H9 (cell line): ENCODE data around the gene MAD1L1. TPM values are rescaled to one million over a fixed set of nuclear protein-coding genes. Genes with fewer than 3 reads are reported as not detected.

Source experiments
- DNase-seq: peaks from one replicate; pipeline ENCODE4 v3.0.0-alpha.2; 2017
- H2AFZ ChIP-seq: one replicate; pipeline ENCODE4 v1.6.1; 2013; ENCODE audit warnings: mild to moderate bottlenecking, low read length, control low read depth, moderate library complexity
- H2AK5ac ChIP-seq: 2 replicates; pipeline ENCODE4 v1.6.1; 2013; ENCODE audit warnings: low read length, control low read depth, mixed read lengths; ENCODE audit not compliant: insufficient read length
- H2BK120ac ChIP-seq: one replicate; pipeline ENCODE4 v1.6.1; 2013; ENCODE audit warnings: low read depth, mild to moderate bottlenecking, low read length, control low read depth, inconsistent platforms; ENCODE audit not compliant: poor library complexity, severe bottlenecking
- H2BK12ac ChIP-seq: 2 replicates; pipeline ENCODE4 v1.6.1; 2013; ENCODE audit warnings: low read length, control low read depth, mixed read lengths, low read depth; ENCODE audit not compliant: insufficient read length
- H2BK15ac ChIP-seq: 2 replicates; pipeline ENCODE4 v1.6.1; 2013; ENCODE audit warnings: low read depth, low read length, control low read depth
- H2BK20ac ChIP-seq: one replicate; pipeline ENCODE4 v1.6.1; 2013; ENCODE audit warnings: low read depth, mild to moderate bottlenecking, low read length, control low read depth, inconsistent platforms; ENCODE audit not compliant: poor library complexity, severe bottlenecking
- H2BK5ac ChIP-seq: 2 replicates; pipeline ENCODE4 v1.6.1; 2013; ENCODE audit warnings: low read length, control low read depth, mixed read lengths; ENCODE audit not compliant: insufficient read length
- H3K14ac ChIP-seq: 2 replicates; pipeline ENCODE4 v1.6.1; 2013; ENCODE audit warnings: low read length, control low read depth; ENCODE audit not compliant: insufficient read depth
- H3K18ac ChIP-seq: 2 replicates; pipeline ENCODE4 v1.6.1; 2013; ENCODE audit warnings: low read depth, mild to moderate bottlenecking, mixed read lengths, low read length, control low read depth; ENCODE audit not compliant: insufficient read length
- H3K23ac ChIP-seq: 2 replicates; pipeline ENCODE4 v1.6.1; 2013; ENCODE audit warnings: low read length, control low read depth, mixed read lengths, low read depth; ENCODE audit not compliant: insufficient read length
- H3K23me2 ChIP-seq: 2 replicates; pipeline ENCODE4 v1.6.1; 2013; ENCODE audit warnings: low read depth, mild to moderate bottlenecking, mixed read lengths, low read length, control low read depth; ENCODE audit not compliant: insufficient read length, poor library complexity, severe bottlenecking
- H3K27ac ChIP-seq: 2 replicates; pipeline ENCODE4 v1.5.1; 2013; ENCODE audit warnings: low read length, control low read depth, mixed read lengths, low read depth; ENCODE audit not compliant: insufficient read length
- H3K27me3 ChIP-seq: 2 replicates; pipeline ENCODE4 v1.6.1; 2013; ENCODE audit warnings: low read length, control low read depth, inconsistent platforms; ENCODE audit not compliant: insufficient read depth
- H3K4ac ChIP-seq: 2 replicates; pipeline ENCODE4 v1.6.1; 2013; ENCODE audit warnings: low read depth, mild to moderate bottlenecking, control low read depth, inconsistent platforms, low read length, moderate library complexity
- H3K4me1 ChIP-seq: 2 replicates; pipeline ENCODE4 v1.6.1; 2013; ENCODE audit warnings: low read length, control low read depth, inconsistent platforms; ENCODE audit not compliant: insufficient read depth
- H3K4me2 ChIP-seq: 2 replicates; pipeline ENCODE4 v1.6.1; 2013; ENCODE audit warnings: low read length, control low read depth, mixed read lengths; ENCODE audit not compliant: insufficient read length, insufficient read depth
- H3K56ac ChIP-seq: 2 replicates; pipeline ENCODE4 v1.6.1; 2013; ENCODE audit warnings: low read depth, mild to moderate bottlenecking, mixed read lengths, low read length, control low read depth; ENCODE audit not compliant: insufficient read length
- H3K79me1 ChIP-seq: 2 replicates; pipeline ENCODE4 v1.6.1; 2013; ENCODE audit warnings: low read depth, mild to moderate bottlenecking, moderate library complexity, low read length, control low read depth, inconsistent platforms; ENCODE audit not compliant: insufficient read depth, poor library complexity, severe bottlenecking
- H3K79me2 ChIP-seq: 2 replicates; pipeline ENCODE4 v1.6.1; 2013; ENCODE audit warnings: low read length, control low read depth, inconsistent platforms; ENCODE audit not compliant: insufficient read depth
- H3K9ac ChIP-seq: 2 replicates; pipeline ENCODE4 v1.6.1; 2013; ENCODE audit warnings: low read length, control low read depth, mixed read lengths; ENCODE audit not compliant: insufficient read length; ENCODE audit errors: extremely low read depth
- H3K9me3 ChIP-seq: one replicate; pipeline ENCODE4 v1.6.1; 2013; ENCODE audit warnings: low read depth, low read length, inconsistent platforms; ENCODE audit not compliant: control insufficient read depth
- H3T11ph ChIP-seq: one replicate; pipeline ENCODE4 v1.6.1; 2013; ENCODE audit warnings: mild to moderate bottlenecking, low read length, control low read depth, inconsistent platforms
- H4K20me1 ChIP-seq: one replicate; pipeline ENCODE4 v1.6.1; 2013; ENCODE audit not compliant: control insufficient read depth, insufficient read length, insufficient read depth
- H4K5ac ChIP-seq: 2 replicates; pipeline ENCODE4 v1.6.1; 2013; ENCODE audit warnings: low read depth, mild to moderate bottlenecking, mixed read lengths, low read length, control low read depth; ENCODE audit not compliant: insufficient read length
- H4K8ac ChIP-seq: replicated peaks from 2 replicates; pipeline ENCODE4 v1.6.1; 2013; ENCODE audit warnings: low read length, control low read depth, mixed read lengths, low read depth; ENCODE audit not compliant: insufficient read length
- H4K91ac ChIP-seq: 2 replicates; pipeline ENCODE4 v1.6.1; 2013; ENCODE audit warnings: low read depth, mild to moderate bottlenecking, moderate library complexity, mixed read lengths, low read length, control low read depth; ENCODE audit not compliant: insufficient read length
- H3K27ac Mint-ChIP-seq, 3 experiments: 2 replicates in 2 of 3; 3 replicates in 1 of 3; pipeline ENCODE4 v1.8.0; 2020 to 2021; ENCODE audit warnings: mixed read lengths in 3 of 3, mild to moderate bottlenecking in 1 of 3, moderate library complexity in 1 of 3
- H3K27me3 Mint-ChIP-seq: 2 replicates; pipeline ENCODE4 v1.8.0; 2021; ENCODE audit warnings: low read depth, mild to moderate bottlenecking, moderate library complexity, mixed read lengths
- H3K36me3 Mint-ChIP-seq, 3 experiments: 2 replicates in 2 of 3; 3 replicates in 1 of 3; pipeline ENCODE4 v1.8.0; 2020 to 2021; ENCODE audit warnings: low read depth in 3 of 3, mixed read lengths in 3 of 3; ENCODE audit not compliant: insufficient read depth in 1 of 3
- H3K4me1 Mint-ChIP-seq, 2 experiments: 2 replicates each; pipeline ENCODE4 v1.8.0; 2020; ENCODE audit warnings: mixed read lengths in 2 of 2
- H3K4me3 Mint-ChIP-seq, 2 experiments: 2 replicates in 1 of 2; 3 replicates in 1 of 2; pipeline ENCODE4 v1.8.0; 2020 to 2021; ENCODE audit warnings: mild to moderate bottlenecking in 2 of 2, mixed read lengths in 2 of 2, moderate library complexity in 1 of 2
- H3K9me3 Mint-ChIP-seq, 2 experiments: 2 replicates in 1 of 2; 3 replicates in 1 of 2; pipeline ENCODE4 v1.8.0; 2020; ENCODE audit warnings: mild to moderate bottlenecking in 2 of 2, mixed read lengths in 2 of 2, moderate library complexity in 1 of 2
- WGBS: extraction: QIAGEN DNeasy Blood & Tissue Kit; methylation state at CpG from one replicate; pipeline ENCODE4 v1.1.7; 2013; ENCODE audit warnings: missing lambda C conversion rate, low lambda C conversion rate, mixed read lengths; ENCODE audit not compliant: insufficient read length; ENCODE audit errors: extremely low coverage; 5-methylcytosine and 5-hydroxymethylcytosine counted together
- total RNA-seq: library from RNA; stranded (reverse); gene quantifications from 2 replicates; pipeline ENCODE4 v1.2.1, GENCODE V29; 2021
- TF ChIP-seq, protein P1 (sequence below): fragments of 200-600 bp; sonication (generic); conservative IDR thresholded peaks from 3 replicates; pipeline ENCODE4 v1.8.0; 2021; ENCODE audit warnings: antibody characterized with exemption, mild to moderate bottlenecking

The MAD1L1 gene
- total RNA-seq, 1 experiment from 2014 or later: 39.0 TPM

DNA sequence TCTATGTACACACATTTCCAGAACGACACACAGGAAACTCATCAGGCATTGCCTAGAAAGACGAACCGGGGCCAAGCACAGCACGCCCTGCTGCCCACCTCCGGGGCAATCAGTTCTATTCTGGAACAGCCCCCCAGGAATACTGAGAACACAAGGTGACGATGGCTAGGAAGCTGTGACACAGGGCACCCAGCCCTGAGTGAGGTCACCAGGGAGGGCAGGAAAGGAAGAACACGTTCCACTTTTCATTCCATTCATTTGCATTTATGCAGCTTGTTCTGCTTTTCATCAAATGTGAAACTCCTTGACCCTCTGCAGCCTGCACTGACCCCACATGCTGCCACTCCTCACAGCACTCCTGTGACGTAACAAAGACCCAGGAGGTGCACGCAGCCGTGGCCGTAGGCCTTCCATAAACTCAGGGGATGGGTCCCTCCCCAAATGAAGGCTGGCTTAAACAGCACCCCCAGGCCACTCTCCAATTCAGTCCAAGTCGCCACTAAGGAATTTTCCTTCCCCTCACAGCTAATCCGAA, 28.9 kb downstream of the MAD1L1 start:
- Histone ChIP-seq H4K91ac (no peak overlapping the region), H3K79me1 (no peaks in the 10 kb centered on the region), H3K23ac (no peak overlapping the region), H2AFZ (no peak overlapping the region), H2BK5ac (no peak overlapping the region), H4K8ac (no peak overlapping the region), H2BK20ac (no peak overlapping the region), H3K23me2 (no peaks in the 10 kb centered on the region), H4K5ac (no peak overlapping the region), H3K9ac (no peak overlapping the region), H2AK5ac (no peak overlapping the region), H2BK15ac (no peak overlapping the region), H2BK120ac (no peak overlapping the region), H3K27me3 (no peaks in the 10 kb centered on the region), H3K79me2 (no peaks in the 10 kb centered on the region), H3K4me1 (no peaks in the 10 kb centered on the region), H3K14ac (no peak overlapping the region), H3T11ph (no peak overlapping the region), H2BK12ac (no peak overlapping the region), H3K18ac (no peak overlapping the region), H3K4ac (no peak overlapping the region), H3K27ac (no peak overlapping the region), H3K9me3 (no peaks in the 10 kb centered on the region), H3K56ac (no peak overlapping the region), H4K20me1 (no peaks in the 10 kb centered on the region), H3K4me2 (no peak overlapping the region)
- H3K4me3 Mint-ChIP-seq: no peak overlapping the region
- H3K4me1 Mint-ChIP-seq: no peaks in the 10 kb centered on the region
- no CpG with 5 or more reads among the region's 13 CpGs for WGBS
- peaks cover 27 to 48% (median 45%) of the 10 kb centered on the region in 3 experiments; a peak in 6 of 7 replicates for H3K36me3 Mint-ChIP-seq
- DNase-seq: no peak
- TF ChIP-seq, protein P1, sequence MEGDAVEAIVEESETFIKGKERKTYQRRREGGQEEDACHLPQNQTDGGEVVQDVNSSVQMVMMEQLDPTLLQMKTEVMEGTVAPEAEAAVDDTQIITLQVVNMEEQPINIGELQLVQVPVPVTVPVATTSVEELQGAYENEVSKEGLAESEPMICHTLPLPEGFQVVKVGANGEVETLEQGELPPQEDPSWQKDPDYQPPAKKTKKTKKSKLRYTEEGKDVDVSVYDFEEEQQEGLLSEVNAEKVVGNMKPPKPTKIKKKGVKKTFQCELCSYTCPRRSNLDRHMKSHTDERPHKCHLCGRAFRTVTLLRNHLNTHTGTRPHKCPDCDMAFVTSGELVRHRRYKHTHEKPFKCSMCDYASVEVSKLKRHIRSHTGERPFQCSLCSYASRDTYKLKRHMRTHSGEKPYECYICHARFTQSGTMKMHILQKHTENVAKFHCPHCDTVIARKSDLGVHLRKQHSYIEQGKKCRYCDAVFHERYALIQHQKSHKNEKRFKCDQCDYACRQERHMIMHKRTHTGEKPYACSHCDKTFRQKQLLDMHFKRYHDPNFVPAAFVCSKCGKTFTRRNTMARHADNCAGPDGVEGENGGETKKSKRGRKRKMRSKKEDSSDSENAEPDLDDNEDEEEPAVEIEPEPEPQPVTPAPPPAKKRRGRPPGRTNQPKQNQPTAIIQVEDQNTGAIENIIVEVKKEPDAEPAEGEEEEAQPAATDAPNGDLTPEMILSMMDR: no peak
- no peaks in the 10 kb centered on the region for H3K27me3 Mint-ChIP-seq
- H3K27ac Mint-ChIP-seq: peak overlapping the region; percentile 55 to 90 (median 73); a peak in 4 of 7 replicates
- H3K9me3 Mint-ChIP-seq: no peaks in the 10 kb centered on the region; a peak in 1 of 5 replicates
